GM19025 (cell line): ENCODE measurements around the gene GRM5.
"Not testable (repeated sequence)": the region's sequence is repeated elsewhere in the genome, so short reads cannot be mapped to it uniquely, and the experiment has no call there.

Source experiments
- ATAC-seq: cut with Tn5 transposase; IDR thresholded peaks from one replicate; pipeline ENCODE4 v1.9.1; 2021; ENCODE audit warnings: mild to moderate bottlenecking, low read depth, moderate library complexity; ENCODE audit not compliant: unreplicated experiment

The GRM5 gene

DNA sequence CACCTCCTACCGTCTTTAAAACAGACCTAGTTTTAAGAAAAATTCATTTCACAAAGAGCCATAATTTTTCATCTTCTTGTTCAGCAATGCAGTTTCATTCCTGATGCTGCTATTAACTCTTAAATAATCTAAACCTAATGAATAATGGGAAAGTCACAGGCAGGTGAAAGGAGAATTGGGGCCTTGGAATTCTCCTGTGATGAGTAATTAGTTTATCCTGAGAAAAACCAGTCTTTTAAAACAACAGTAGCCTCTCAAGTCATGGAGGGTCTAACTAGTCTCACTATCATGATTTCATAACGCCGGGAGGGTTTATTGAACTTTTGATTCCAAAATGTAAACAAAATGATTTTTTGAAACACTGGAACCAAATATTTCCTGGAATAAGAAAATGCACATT is 86.8 kb downstream of the GRM5 start:
- ATAC-seq: not testable (repeated sequence)

DNA sequence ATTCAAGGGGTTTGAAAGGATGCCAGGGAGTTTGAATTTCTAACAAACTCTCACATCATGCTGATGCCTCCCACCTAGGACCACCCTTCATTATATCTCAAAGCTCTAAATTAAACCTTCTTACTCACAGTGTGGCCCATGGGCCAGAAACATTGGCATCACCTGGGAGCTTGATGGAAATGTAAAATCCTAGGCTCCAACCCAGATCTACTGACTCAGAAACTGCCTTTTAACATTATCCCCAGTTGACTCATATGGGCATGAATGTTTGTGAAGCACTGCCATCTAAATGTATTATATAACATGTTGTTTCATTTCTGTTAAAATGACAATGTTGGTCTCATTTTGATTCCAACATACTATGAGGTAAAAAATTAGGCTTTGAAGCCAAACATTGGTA is 90.3 kb downstream of the GRM5 start:
- not testable (repeated sequence) for ATAC-seq

DNA sequence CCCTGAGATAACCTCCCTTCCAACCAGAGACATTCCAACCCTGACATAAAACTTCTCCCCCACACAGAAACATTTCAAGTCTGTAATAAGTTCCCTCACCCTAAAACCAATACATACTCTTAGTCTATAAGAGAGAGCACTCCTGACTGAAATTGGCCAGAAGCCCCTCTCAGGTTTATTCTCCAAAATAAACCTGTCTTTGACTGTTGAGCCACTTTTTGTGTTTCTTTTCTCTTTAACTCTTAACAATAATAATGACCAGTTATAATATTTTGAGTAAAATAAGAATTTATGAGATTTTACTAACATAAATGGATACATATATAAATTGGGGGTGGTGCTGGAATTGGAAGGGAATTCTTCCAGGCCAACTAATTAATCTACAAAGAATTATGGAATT is 93.6 kb downstream of the GRM5 start:
- no peak for ATAC-seq

DNA sequence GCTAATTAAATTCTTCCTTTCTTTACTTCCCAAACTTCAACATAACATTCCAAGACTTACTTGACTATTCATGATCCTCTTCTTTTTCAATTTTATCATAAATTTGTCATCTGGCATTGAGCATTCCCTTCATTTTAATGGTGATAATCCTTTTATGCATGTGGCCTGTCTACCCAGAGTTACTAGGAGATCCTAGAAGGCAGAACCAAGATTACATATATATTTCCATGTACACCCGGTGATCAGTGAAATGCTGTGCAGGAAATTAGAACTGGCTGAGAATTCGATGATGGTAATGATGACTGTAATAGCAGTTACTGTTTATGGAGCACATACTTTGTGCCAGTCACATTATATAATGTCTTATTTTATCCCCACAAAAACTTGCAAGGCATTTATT is 104.2 kb downstream of the GRM5 start:
- ATAC-seq: not testable (repeated sequence)

DNA sequence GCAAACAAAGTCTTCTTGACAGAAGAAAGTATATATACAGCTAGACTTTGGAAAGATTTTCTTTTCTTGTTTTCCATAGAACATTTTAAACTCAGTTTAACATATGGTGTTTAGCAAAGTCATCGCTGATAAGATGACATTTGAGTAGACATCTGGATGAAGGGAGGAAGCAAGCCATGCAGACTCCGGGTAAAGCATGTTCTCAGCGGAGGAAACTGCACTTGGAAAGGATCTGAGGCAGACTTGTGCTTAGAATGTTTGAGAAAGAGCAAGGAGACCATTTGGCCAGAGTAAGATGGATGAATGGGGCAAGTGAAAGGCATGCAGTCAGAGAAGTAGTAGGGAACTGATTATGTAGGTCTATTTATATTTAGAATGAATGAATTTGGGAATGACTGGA is 105.9 kb downstream of the GRM5 start:
- ATAC-seq: not testable (repeated sequence)

DNA sequence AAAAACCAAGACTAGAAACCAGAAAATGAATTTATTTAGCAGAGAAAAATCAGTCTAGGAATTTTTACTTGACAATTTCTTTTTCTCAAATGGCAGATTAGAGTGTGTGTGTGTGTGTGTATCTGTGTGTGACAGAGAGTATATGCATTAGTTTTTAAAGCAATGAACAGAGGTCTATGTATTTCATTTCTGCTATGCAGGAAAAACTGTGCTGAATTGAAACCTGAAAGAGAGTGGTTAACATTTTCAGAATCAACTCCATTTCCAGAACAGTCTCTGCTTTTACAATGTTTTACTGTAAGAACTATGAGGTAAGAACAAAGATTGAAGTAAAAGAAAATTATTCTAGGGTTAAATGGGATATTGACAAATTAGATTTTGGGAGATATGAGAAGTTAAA is 114.8 kb downstream of the GRM5 start:
- ATAC-seq: no peak

DNA sequence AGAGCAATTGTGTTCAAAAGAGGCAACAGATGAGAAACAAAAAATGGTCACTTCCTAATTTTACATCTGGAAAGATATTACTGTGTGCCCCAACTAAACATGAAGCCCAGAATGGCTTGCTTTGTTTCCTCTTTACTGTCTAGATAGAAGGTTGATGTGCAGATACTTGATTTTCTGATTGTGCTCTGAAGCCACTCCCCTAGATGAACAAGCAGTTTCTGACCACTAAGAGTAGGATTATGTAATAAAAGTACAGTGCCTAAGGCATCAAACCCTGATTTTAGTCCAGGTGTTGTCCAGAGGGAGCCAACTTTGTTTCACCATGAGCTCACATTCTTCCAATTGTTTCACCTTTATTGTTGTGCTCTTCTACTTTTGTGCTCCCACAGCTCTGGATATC is 116.9 kb downstream of the GRM5 start:
- ATAC-seq: not testable (repeated sequence)

DNA sequence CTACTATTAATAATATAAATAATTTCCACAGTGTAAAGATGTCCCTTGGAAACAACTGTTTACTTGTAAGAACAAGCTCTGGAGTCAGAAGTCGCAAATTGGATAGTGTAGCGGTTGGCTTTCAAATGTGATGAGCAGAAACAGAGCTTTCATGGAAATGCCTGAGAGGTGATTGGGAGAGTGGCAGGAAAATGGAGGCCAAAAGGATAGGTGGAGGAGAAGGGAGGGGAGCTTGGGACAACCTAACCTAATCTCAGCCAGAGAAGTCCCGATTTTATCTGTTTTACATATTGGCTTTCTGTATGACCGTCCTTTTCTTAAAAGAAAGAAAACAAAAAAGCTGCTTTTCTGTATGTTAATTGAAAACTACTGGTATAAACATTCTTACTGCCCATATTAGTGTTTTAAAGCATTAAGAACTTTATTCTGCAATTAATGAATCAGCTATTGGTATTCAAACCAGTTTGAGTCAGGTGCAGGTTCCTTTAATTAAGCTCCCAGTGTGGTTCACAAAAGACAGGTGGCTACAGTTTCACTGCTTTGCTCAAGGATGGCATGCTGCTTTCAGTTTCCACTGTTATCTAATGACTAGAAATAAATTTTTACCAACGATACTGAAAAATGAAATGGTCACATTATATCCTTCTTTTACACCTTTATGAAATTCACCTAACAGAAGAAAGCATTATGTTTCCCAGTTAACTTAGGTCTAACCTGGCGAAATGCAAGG is 117.8 kb downstream of the GRM5 start:
- not testable (repeated sequence) for ATAC-seq

DNA sequence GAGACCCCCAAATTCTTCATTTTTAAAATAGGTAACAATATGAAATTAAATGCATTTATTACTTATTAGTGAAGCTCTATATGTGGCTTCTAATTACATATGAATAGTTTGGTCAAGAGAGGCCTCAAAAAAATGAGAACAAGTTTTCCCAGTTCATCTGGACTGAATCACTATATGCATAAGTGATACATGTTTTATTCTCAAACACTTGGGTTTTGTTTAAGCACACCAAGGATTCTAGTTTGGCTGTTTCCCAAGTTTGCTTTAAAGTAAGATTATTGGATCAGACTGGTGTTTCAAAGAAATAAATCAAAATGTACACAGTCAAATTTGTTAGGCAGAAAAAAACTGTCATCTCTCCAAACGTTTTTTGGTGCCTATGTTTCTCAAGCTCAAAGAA is 136.1 kb downstream of the GRM5 start:
- not testable (repeated sequence) for ATAC-seq

DNA sequence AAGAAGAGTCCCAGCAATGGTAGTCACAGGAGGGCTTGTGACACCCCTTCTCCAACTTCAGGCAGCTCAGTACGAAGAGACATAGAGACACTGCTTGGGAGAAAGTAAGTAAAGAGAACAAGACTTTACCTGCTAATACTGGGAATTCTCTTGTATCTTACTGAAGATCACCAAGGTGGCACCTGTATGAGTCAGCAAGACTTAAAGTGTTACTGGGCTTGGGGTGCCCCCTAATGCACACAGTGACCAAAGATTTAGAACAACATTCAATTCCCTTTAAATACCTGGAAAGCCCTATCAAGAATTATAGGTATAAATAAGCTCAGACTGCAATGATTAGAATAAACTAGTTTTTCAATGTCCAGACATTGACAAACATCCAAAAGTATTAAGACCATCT is 148.7 kb downstream of the GRM5 start:
- not testable (repeated sequence) for ATAC-seq

DNA sequence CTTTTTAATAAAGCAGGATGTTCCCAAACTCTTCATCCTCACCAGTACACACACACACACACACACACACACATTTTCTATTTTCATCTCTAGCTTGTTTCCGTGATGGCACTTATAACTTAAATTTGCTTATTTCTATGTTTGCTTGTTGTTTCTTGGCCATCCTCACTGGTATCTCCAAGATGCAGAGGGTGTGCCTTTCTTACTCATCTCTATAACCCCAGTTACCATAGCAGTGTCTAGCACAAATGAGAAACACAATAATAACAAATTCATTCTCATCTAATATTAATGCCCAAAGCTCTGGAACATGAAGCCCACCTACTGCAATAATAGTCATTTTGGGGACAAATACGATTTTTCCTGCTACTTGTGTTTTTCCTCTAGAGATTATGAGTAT is 156.3 kb downstream of the GRM5 start:
- no peak for ATAC-seq

DNA sequence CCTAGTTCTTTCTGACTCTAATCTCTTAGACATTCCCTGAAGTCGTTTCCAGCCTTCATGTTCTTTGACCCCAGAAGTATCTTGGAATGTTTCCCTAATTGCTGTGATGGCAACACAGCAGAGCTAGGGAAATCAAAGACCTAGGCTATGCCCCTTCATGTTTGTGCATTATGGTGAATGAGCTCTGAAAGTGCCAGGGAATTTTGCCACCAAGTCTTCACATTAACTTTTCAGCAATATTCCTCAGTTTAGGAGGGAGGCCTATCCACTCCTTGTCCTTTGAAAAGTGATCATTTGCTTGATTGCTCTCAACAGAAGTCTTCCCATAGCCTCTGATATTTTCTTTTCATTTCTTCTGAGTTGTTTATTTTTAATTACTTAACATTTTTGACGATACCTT is 164.3 kb downstream of the GRM5 start:
- ATAC-seq: not testable (repeated sequence)

DNA sequence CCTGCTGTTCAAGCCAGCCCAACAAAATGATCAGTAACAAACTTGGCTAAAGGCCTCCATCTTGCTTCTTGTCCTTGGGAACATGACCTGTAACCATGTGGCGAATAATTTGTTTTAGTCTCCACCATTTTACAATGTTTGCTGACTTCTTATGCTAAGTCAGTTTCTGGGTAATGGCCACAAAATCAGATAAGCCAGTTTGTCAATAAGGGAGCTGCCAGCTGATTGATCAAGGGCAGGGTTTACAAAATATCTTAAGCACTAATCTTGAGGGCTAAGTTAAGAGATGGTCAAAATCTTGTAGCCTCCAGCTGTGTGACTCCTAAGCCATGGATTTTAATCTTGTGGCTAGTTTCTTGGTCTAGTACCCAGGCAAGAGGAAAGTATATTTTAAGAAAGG is 176.9 kb downstream of the GRM5 start:
- not testable (repeated sequence) for ATAC-seq

DNA sequence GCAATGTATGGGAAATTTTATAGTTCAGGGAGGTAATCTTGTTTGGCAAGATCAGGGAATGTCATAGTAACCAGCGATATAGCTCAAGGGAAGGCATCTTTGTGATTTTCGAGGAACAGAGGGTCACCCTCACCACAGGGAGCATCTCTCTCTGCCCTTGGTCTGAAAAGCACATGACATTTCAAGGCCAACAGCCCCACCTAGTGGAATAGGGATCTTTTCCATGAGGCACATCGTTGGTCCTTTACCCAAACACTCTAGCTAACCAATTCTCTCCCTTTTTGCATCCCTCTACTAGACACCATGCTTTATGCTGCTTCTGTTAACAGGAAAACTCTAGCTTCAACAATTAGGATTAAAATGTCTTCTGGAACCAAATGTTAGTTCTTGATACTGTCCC is 179.0 kb downstream of the GRM5 start:
- ATAC-seq: no peak

DNA sequence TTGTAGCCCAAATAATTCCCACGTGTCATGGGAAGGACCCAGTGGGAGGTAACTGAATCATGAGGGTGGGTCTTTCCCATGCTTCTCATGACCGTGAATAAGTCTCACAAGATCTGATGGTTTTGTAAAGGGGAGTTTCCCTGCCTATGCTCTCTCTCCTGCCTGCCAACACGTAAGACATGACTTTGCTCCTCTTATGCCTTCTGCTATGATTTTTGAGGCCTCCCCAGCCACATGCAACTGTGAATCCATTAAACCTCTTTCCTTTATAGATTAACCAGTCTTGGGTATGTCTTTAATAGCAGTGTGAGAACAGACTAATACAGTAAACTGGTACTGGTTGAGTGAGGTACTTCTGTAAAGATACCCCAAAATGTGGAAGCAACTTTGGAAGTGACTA is 183.0 kb downstream of the GRM5 start:
- not testable (repeated sequence) for ATAC-seq

DNA sequence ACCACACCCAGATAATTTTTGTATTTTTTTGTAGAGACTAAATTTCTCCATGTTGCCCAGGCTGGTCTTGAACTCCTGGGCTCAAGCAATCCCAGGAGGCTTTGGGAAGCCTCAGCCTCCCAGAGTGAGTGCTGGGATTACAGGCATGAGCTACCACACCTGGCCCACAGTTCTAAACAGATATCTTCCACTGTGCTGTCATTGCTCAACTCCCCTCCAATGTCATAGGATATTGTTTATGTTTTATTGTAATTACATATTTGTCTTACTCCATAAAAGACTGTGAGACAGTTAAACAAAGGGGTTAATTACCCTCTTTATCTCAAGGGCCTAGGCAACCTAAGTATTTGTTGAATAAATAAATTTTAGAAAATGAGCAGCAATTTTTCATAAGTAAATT is 204.2 kb downstream of the GRM5 start:
- ATAC-seq: no peak

DNA sequence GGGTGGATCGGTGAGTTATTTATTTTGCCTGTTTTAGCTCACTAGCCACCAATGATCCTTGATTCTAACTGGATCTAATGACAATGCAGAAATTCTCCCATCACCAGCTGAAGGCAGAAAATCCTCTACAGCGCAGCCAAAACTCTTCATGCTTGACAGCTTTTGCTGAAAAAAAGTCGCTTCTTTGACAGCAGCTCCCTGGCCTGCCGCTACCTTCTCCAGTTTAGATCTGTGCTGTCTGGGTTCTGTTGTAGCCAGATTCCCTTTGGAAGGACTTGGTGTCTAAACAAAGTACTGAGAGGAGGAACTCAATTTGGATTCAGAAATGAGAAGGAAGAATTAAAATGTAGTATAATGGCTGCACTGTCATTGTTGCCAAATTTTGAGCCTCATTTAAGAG is 205.4 kb downstream of the GRM5 start:
- ATAC-seq: not testable (repeated sequence)

DNA sequence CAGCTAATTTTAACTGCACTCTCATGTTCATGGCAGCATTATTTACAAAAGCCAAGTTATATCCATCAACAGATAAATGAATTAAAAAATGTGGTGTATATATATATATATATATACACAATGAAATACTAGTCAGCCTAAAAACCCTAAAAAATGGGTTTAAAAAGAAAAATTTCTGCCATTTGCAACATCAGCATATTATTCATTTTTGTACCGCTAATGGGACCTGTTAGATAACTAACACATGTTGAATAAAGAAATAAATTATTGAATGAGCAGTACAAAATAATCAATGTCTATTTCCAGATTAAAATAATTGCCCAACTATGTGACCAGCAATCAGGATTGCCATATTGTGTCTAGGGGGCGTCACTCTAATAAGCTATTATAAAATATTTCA is 211.8 kb downstream of the GRM5 start:
- not testable (repeated sequence) for ATAC-seq

DNA sequence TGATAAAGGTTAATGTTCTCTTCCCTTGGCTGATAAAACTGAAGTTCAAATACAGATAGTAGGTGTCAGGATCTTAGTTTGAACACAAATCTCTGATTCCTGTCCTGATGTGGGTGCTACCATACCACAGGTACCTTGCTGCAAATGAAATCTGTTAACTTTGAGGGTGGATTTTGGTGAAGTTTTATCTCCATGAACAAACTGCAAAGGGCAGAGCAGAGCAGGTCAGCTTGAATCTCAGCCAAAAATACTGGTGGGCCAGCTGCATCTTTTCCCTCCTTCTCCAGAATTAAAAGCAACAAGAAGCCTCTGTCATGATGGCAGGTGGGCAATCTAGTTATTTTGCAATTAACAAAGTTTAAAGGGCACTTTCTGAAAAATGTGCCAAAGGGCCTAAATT is 214.2 kb downstream of the GRM5 start:
- ATAC-seq: not testable (repeated sequence)

DNA sequence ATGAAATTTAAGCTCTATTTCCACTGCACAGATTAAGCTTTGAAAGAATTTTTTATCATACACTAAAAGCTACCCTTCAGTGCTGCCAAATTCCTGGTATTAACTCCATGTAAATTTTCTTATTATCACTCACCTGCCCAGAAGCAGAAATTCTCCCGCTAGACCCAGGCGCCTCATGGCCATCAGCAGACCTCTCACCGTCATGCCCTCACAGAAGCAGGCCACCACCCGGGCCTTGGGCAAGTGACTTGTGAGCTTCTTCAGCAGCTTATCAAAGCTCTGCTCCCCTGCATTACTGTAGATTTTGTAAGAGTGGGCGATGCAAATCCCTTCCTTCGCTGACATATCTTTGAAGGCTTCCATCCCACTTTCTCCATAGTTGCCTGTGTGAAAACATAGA is 216.0 kb downstream of the GRM5 start:
- ATAC-seq: not testable (repeated sequence)

DNA sequence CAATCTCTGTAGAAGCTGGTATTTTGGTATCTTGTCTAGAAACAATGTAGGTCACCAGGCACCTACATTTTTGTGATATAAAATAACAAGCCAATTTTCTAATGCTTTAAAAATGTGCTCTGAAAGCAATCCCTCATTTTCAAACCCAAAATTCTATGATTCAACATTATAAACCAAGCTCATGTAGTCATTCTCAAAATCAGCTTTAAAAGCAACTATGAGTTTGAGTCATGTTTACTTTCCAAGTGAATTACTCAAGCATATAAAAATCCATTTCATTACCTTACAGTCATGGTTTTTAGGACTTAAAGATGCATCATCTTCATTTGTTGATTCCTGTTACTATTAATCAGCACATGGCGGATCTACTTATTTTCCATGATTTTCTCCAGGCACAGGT is 216.4 kb downstream of the GRM5 start:
- no peak for ATAC-seq

DNA sequence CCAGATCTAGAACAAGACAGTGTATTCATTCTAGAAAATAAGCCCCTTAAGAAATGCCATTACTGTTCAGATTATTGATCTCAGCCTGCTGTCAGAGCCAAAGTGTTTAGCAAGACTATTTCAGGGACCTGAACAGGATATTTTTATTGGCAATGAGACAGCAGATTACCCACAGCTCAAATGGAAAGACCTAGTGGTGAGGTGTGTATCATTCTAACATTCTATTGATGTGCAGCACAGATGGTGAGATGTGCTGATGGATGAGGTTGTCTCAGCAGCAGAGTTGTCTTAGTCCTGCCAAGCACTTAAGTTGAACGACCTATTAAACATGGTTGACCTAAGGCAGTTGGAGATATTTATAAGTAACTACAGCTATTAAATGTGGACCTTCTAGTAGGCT is 219.5 kb downstream of the GRM5 start:
- not testable (repeated sequence) for ATAC-seq

DNA sequence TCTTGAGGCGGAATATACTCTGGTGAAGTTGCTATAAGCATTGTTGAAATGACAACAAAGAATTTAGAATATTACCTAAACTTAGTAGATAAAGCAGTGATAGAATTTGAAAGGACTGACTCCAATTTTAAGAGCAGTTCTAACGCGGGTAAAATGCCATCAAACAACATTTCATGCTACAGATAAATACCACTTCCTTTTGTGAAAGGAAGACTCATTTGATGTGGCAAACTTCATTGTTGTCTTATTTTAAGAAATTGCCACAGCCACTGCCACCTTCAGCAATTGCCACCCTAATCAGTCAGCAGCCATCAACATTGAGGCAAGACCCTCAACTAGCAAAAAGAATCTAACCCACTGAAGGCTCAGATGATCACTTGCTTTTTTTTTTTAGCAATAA is 220.8 kb downstream of the GRM5 start:
- ATAC-seq: not testable (repeated sequence)
